ENCODE results near the gene PARP14. TPM values are rescaled to one million over a fixed set of nuclear protein-coding genes. Genes with fewer than 3 reads are reported as not detected.
"Not testable (repeated sequence)": the region's sequence is repeated elsewhere in the genome, so short reads cannot be mapped to it uniquely, and the experiment has no call there.

PARP14 gene
- total RNA-seq, 1 donor from 2014 or later: 123 TPM

GRCh38 chr3:122679085-122679881, 1.4 kb upstream of the PARP14 start:
- DNase-seq (ENCODE audit: low read depth): peak; percentile 60

GRCh38 chr3:122679882-122680474, 661 bp upstream of the PARP14 start:
- no peak for DNase-seq (ENCODE audit: low read depth)

GRCh38 chr3:122681284-122681973, 790 bp downstream of the PARP14 start:
- DNase-seq (ENCODE audit: low read depth): no peak

GRCh38 chr3:122681974-122682409, 1.4 kb downstream of the PARP14 start:
- no peak for DNase-seq (ENCODE audit: low read depth)

GRCh38 chr3:122682778-122683411, 2.3 kb downstream of the PARP14 start:
- peak; percentile 53 for DNase-seq (ENCODE audit: low read depth)

GRCh38 chr3:122687298-122687697, 6.7 kb downstream of the PARP14 start:
- DNase-seq (ENCODE audit: low read depth): no peak

- no peak for DNase-seq (ENCODE audit: low read depth)
Observed at GRCh38 chr3:122688996-122689395, 8.4 kb downstream of the PARP14 start.

GRCh38 chr3:122689587-122689986, 8.9 kb downstream of the PARP14 start:
- DNase-seq (ENCODE audit: low read depth): peak; percentile 87

- no peak for DNase-seq (ENCODE audit: low read depth)
Observed at GRCh38 chr3:122690096-122690495, 9.5 kb downstream of the PARP14 start.

GRCh38 chr3:122691195-122691594, 10.6 kb downstream of the PARP14 start:
- DNase-seq (ENCODE audit: low read depth): peak; percentile 91

- DNase-seq (ENCODE audit: low read depth): no peak
Observed at GRCh38 chr3:122692674-122693073, 12.0 kb downstream of the PARP14 start.

- no peak for DNase-seq (ENCODE audit: low read depth)
Observed at GRCh38 chr3:122694966-122695365, 14.3 kb downstream of the PARP14 start.

GRCh38 chr3:122695927-122696561, 15.4 kb downstream of the PARP14 start:
- no peak for DNase-seq (ENCODE audit: low read depth)

- DNase-seq (ENCODE audit: low read depth): peak; percentile 83
Observed at GRCh38 chr3:122697952-122698620, 17.4 kb downstream of the PARP14 start.

- no peak for DNase-seq (ENCODE audit: low read depth)
Observed at GRCh38 chr3:122700193-122700592, 19.6 kb downstream of the PARP14 start.

GRCh38 chr3:122705379-122705778, 24.7 kb downstream of the PARP14 start:
- DNase-seq (ENCODE audit: low read depth): no peak

GRCh38 chr3:122710616-122711251, 30.1 kb downstream of the PARP14 start:
- not testable (repeated sequence) for DNase-seq (ENCODE audit: low read depth)

GRCh38 chr3:122714273-122714672, 33.6 kb downstream of the PARP14 start:
- DNase-seq (ENCODE audit: low read depth): no peak

- no peak for DNase-seq (ENCODE audit: low read depth)
Observed at GRCh38 chr3:122716667-122717066, 36.0 kb downstream of the PARP14 start.

GRCh38 chr3:122719273-122719921, 38.8 kb downstream of the PARP14 start:
- no peak for DNase-seq (ENCODE audit: low read depth)
